Fibroblast of the aortic adventitia (primary cell): ENCODE measurements around the gene OR13C4. TPM values are rescaled to one million over a fixed set of nuclear protein-coding genes. Genes with fewer than 3 reads are reported as not detected.

Source experiments
- DNase-seq: peaks from one replicate; pipeline ENCODE4 v3.0.0-alpha.2; 2010; ENCODE audit warnings: low read depth
- H3K4me3 ChIP-seq: 2 replicates; pipeline ENCODE4 v1.5.1; 2011; ENCODE audit warnings: low read depth, mild to moderate bottlenecking, control low read depth, low read length, moderate library complexity
- CTCF ChIP-seq: IDR thresholded peaks from 2 replicates; pipeline ENCODE4 v1.5.1; 2011; ENCODE audit warnings: mild to moderate bottlenecking, low read length, control low read depth, inconsistent platforms; ENCODE audit not compliant: insufficient read depth
- total RNA-seq: library from RNA; depleted of rRNA; stranded (reverse); fragments of >200 nt; gene quantifications from 2 replicates; pipeline ENCODE4 v1.2.3, GENCODE V29; 2012; ENCODE audit warnings: low replicate concordance

Gene OR13C4
- not detected in 2 replicates for total RNA-seq

GRCh38 chr9:104527109-104527508 lies at the start of gene OR13C4:
Gene OR13C4, minus strand, starts transcription at chr9:104527209. Its CDS starts 0 bp downstream, at chr9:104527209.
- no peak for DNase-seq
- TF ChIP-seq CTCF, result no peak
- no peak within 1 kb of the TSS for H3K4me3 ChIP-seq

- no peak for TF ChIP-seq CTCF
- no peak overlapping the region for H3K4me3 ChIP-seq
- DNase-seq, result no peak
Observed at GRCh38 chr9:104575456-104575855, 48.4 kb upstream of the OR13C4 start.

- no peak for TF ChIP-seq CTCF
- no peak overlapping the region for H3K4me3 ChIP-seq
- no peak for DNase-seq
Observed at GRCh38 chr9:104572612-104573011, 45.6 kb upstream of the OR13C4 start.

- H3K4me3 ChIP-seq, result no peak within 1 kb of the TSS
- TF ChIP-seq CTCF, result no peak
- no peak for DNase-seq
Observed at GRCh38 chr9:104568868-104569267, 41.9 kb upstream of the OR13C4 start, which contains the start of gene OR13C8. Gene OR13C8, plus strand, starts transcription at chr9:104569168. Its CDS starts 0 bp downstream, at chr9:104569168.

GRCh38 chr9:104564358-104564757 lies 37.3 kb upstream of the OR13C4 start:
- no peak for TF ChIP-seq CTCF
- H3K4me3 ChIP-seq, result no peak overlapping the region
- DNase-seq, result no peak

GRCh38 chr9:104556830-104557634 lies 30.0 kb upstream of the OR13C4 start:
- DNase-seq, result no peak
- H3K4me3 ChIP-seq, result no peak overlapping the region
- TF ChIP-seq CTCF, result no peak
